OCI-LY7 (cell line): ENCODE data around the gene SETD7.

Experiments used
- EZH2phosphoT487 ChIP-seq: fragments of 200-600 bp; sonication (generic); IDR thresholded peaks from 2 replicates; pipeline ENCODE4 v1.6.1; 2018; ENCODE audit warnings: low read depth, borderline replicate concordance, mild to moderate bottlenecking, mixed run types, antibody characterized with exemption, low read length, moderate library complexity, mixed read lengths
- TF ChIP-seq, protein P1 (sequence below): fragments of 200-600 bp; sonication (generic); conservative IDR thresholded peaks from 2 replicates; pipeline ENCODE4 v1.5.1; 2014; ENCODE audit warnings: mild to moderate bottlenecking, antibody characterized with exemption, low read length, moderate library complexity, mixed read lengths

DNA sequence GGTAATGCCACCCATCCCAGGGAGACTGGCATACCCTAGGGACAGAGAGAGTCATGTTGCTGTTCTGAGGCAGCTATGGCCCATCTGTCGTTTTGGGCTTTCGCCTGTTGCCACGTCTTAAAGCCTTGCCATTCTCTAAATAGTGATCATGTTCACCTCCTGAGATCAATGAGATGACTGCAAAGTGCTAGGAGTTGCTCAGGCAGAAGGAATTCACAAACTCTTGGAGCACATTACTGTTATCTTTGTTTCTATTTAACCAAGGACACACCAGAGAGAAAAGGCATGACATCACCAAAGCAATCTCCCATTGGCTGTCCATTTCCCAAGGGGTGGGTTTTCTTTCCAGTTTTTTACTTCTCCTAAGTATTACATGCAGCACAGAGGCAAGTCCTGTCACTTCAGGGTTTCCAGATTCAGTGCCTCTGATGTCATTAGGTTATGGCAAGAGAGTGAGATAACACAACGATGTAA lies 37.1 kb upstream of the SETD7 start:
- TF ChIP-seq, protein P1, sequence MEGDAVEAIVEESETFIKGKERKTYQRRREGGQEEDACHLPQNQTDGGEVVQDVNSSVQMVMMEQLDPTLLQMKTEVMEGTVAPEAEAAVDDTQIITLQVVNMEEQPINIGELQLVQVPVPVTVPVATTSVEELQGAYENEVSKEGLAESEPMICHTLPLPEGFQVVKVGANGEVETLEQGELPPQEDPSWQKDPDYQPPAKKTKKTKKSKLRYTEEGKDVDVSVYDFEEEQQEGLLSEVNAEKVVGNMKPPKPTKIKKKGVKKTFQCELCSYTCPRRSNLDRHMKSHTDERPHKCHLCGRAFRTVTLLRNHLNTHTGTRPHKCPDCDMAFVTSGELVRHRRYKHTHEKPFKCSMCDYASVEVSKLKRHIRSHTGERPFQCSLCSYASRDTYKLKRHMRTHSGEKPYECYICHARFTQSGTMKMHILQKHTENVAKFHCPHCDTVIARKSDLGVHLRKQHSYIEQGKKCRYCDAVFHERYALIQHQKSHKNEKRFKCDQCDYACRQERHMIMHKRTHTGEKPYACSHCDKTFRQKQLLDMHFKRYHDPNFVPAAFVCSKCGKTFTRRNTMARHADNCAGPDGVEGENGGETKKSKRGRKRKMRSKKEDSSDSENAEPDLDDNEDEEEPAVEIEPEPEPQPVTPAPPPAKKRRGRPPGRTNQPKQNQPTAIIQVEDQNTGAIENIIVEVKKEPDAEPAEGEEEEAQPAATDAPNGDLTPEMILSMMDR: no peak
- TF ChIP-seq EZH2phosphoT487: no peak
